GM12864 (cell line): Measurements from ENCODE around the gene ERC2.

ENCODE experiments used
- DNase-seq: peaks from one replicate; pipeline ENCODE4 v3.0.0-alpha.2; 2011; ENCODE audit warnings: low read depth
- H3K4me3 ChIP-seq: 2 replicates; pipeline ENCODE4 v1.5.1; 2011; ENCODE audit warnings: mild to moderate bottlenecking, low read depth, low read length, control low read depth
- CTCF ChIP-seq: IDR thresholded peaks from 2 replicates; pipeline ENCODE4 v1.5.1; 2011; ENCODE audit warnings: low read depth, mild to moderate bottlenecking, moderate library complexity, low read length, control low read depth, inconsistent platforms; ENCODE audit errors: missing control alignments

ERC2 gene

GRCh38 chr3:55626279-55626665, 842.0 kb downstream of the ERC2 start:
- no peak for DNase-seq
- no peak for TF ChIP-seq CTCF
- no peak overlapping the region for H3K4me3 ChIP-seq

- DNase-seq = no peak
- no peak overlapping the region for H3K4me3 ChIP-seq
- TF ChIP-seq CTCF = no peak
These were observed 844.0 kb downstream of the ERC2 start for GRCh38 chr3:55624238-55624637.

GRCh38 chr3:55623786-55624185, 844.5 kb downstream of the ERC2 start:
- no peak overlapping the region for H3K4me3 ChIP-seq
- no peak for TF ChIP-seq CTCF
- no peak for DNase-seq

GRCh38 chr3:55622733-55623132, 845.5 kb downstream of the ERC2 start:
- TF ChIP-seq CTCF = no peak
- H3K4me3 ChIP-seq = no peak overlapping the region

GRCh38 chr3:55622116-55622515, 846.2 kb downstream of the ERC2 start:
- DNase-seq = no peak
- no peak for TF ChIP-seq CTCF
- no peak overlapping the region for H3K4me3 ChIP-seq

More at GRCh38 chr3:55622733-55623132, 845.5 kb downstream of the ERC2 start:
- no peak for DNase-seq

GRCh38 chr3:55621648-55622047, 846.6 kb downstream of the ERC2 start:
- TF ChIP-seq CTCF = no peak

GRCh38 chr3:55621026-55621422, 847.2 kb downstream of the ERC2 start:
- no peak overlapping the region for H3K4me3 ChIP-seq
- DNase-seq = no peak
- no peak for TF ChIP-seq CTCF

More at GRCh38 chr3:55621648-55622047, 846.6 kb downstream of the ERC2 start:
- no peak overlapping the region for H3K4me3 ChIP-seq
- no peak for DNase-seq
